ENCODE measurements around the gene EXOC4.

The EXOC4 gene

GRCh38 chr7:134104166-134104565 lies 851.3 kb downstream of the EXOC4 start:
- H3K79me2 ChIP-seq (ENCODE audit: insufficient read depth, low read length), result no peaks in the 10 kb centered on the region
- no peaks in the 10 kb centered on the region for H3K4me1 ChIP-seq (ENCODE audit: insufficient read depth, low read length, poor library complexity, severe bottlenecking)
- no peak overlapping the region for H3K4me3 ChIP-seq (ENCODE audit: low read length, poor library complexity, severe bottlenecking)
- H2AFZ ChIP-seq (ENCODE audit: low read length), result peak overlapping the region; percentile 11; the same call in 1 of the 2 replicates
- H3K36me3 ChIP-seq (ENCODE audit: insufficient read depth, low read length), result no peaks in the 10 kb centered on the region
- no peaks in the 10 kb centered on the region for H3K9me2 ChIP-seq (replicated peaks; ENCODE audit: low read depth, low read length)
- H4K20me1 ChIP-seq (ENCODE audit: insufficient read depth, low read length, poor library complexity, severe bottlenecking), result no peaks in the 10 kb centered on the region
- no peak for TF ChIP-seq CTCF (conservative IDR thresholded peaks at IDR 0.05; ENCODE audit: low read length)
- no peak for TF ChIP-seq EZH2phosphoT487 (IDR thresholded peaks at IDR 0.05; ENCODE audit: borderline replicate concordance)
- H3K9me3 ChIP-seq (ENCODE audit: insufficient read depth, low read depth, low read length), result no peaks in the 10 kb centered on the region
- no peak overlapping the region for H3K9ac ChIP-seq (ENCODE audit: low read depth, low read length, poor library complexity, severe bottlenecking)
- H3F3A ChIP-seq (ENCODE audit: low read depth), result no peaks in the 10 kb centered on the region
- H3K27me3 ChIP-seq (ENCODE audit: insufficient read depth, low read length, poor library complexity, severe bottlenecking), result no peaks in the 10 kb centered on the region
- H3K4me2 ChIP-seq (ENCODE audit: low read depth, low read length, poor library complexity, severe bottlenecking), result no peak overlapping the region

- no peak overlapping the region for H3K4me2 ChIP-seq (ENCODE audit: low read depth, low read length, poor library complexity, severe bottlenecking)
- no peak overlapping the region for H3K9ac ChIP-seq (ENCODE audit: low read depth, low read length, poor library complexity, severe bottlenecking)
- H3K4me1 ChIP-seq (ENCODE audit: insufficient read depth, low read length, poor library complexity, severe bottlenecking), result no peaks in the 10 kb centered on the region
- no peak for TF ChIP-seq EZH2phosphoT487 (IDR thresholded peaks at IDR 0.05; ENCODE audit: borderline replicate concordance)
- TF ChIP-seq CTCF (conservative IDR thresholded peaks at IDR 0.05; ENCODE audit: low read length), result no peak
- no peaks in the 10 kb centered on the region for H3K9me3 ChIP-seq (ENCODE audit: insufficient read depth, low read depth, low read length)
- H3K36me3 ChIP-seq (ENCODE audit: insufficient read depth, low read length), result no peaks in the 10 kb centered on the region
- H3K4me3 ChIP-seq (ENCODE audit: low read length, poor library complexity, severe bottlenecking), result no peak overlapping the region
- no peaks in the 10 kb centered on the region for H3K27me3 ChIP-seq (ENCODE audit: insufficient read depth, low read length, poor library complexity, severe bottlenecking)
- H2AFZ ChIP-seq (ENCODE audit: low read length), result no peak overlapping the region
- H4K20me1 ChIP-seq (ENCODE audit: insufficient read depth, low read length, poor library complexity, severe bottlenecking), result no peaks in the 10 kb centered on the region
- no peaks in the 10 kb centered on the region for H3K9me2 ChIP-seq (replicated peaks; ENCODE audit: low read depth, low read length)
- no peaks in the 10 kb centered on the region for H3K79me2 ChIP-seq (ENCODE audit: insufficient read depth, low read length)
- H3F3A ChIP-seq (ENCODE audit: low read depth), result no peaks in the 10 kb centered on the region
Measured at GRCh38 chr7:134105841-134106240, 853.0 kb downstream of the EXOC4 start.

GRCh38 chr7:134108802-134109201 lies 855.9 kb downstream of the EXOC4 start:
- Histone ChIP-seq H3K4me1 (ENCODE audit: insufficient read depth, low read length, poor library complexity, severe bottlenecking) (peaks cover 29% of the 10 kb centered on the region), H3K9ac (ENCODE audit: low read depth, low read length, poor library complexity, severe bottlenecking) (no peak overlapping the region), H3K9me2 (replicated peaks; ENCODE audit: low read depth, low read length) (no peaks in the 10 kb centered on the region), H3F3A (ENCODE audit: low read depth) (no peaks in the 10 kb centered on the region), H3K9me3 (ENCODE audit: insufficient read depth, low read depth, low read length) (no peaks in the 10 kb centered on the region), H3K4me2 (ENCODE audit: low read depth, low read length, poor library complexity, severe bottlenecking) (no peak overlapping the region), H2AFZ (ENCODE audit: low read length) (peak overlapping the region; percentile 59; the same call in 1 of the 2 replicates), H3K36me3 (ENCODE audit: insufficient read depth, low read length) (no peaks in the 10 kb centered on the region), H3K27me3 (ENCODE audit: insufficient read depth, low read length, poor library complexity, severe bottlenecking) (no peaks in the 10 kb centered on the region), H3K4me3 (ENCODE audit: low read length, poor library complexity, severe bottlenecking) (no peak overlapping the region), H4K20me1 (ENCODE audit: insufficient read depth, low read length, poor library complexity, severe bottlenecking) (no peaks in the 10 kb centered on the region), H3K79me2 (ENCODE audit: insufficient read depth, low read length) (no peaks in the 10 kb centered on the region)
- peak; percentile 41; the same call in 1 of the 2 replicates for TF ChIP-seq CTCF (conservative IDR thresholded peaks at IDR 0.05; ENCODE audit: low read length)
- TF ChIP-seq EZH2phosphoT487 (IDR thresholded peaks at IDR 0.05; ENCODE audit: borderline replicate concordance), result no peak
